GM18517 (cell line): Measurements from ENCODE around the gene QSER1.
"Not testable (repeated sequence)": the region's sequence is repeated elsewhere in the genome, so short reads cannot be mapped to it uniquely, and the experiment has no call there.

Source experiments
- ATAC-seq: cut with Tn5 transposase; IDR thresholded peaks from one replicate; pipeline ENCODE4 v1.9.1; 2021; ENCODE audit warnings: mild to moderate bottlenecking, moderate library complexity; ENCODE audit not compliant: unreplicated experiment

The QSER1 gene

GRCh38 chr11:32932196-32932595 is 39.6 kb downstream of the QSER1 start:
- ATAC-seq, result no peak

GRCh38 chr11:32935462-32936029 is 42.9 kb downstream of the QSER1 start:
- ATAC-seq, result no peak

- ATAC-seq, result not testable (repeated sequence)
Observed at GRCh38 chr11:32936178-32936577, 43.6 kb downstream of the QSER1 start.

- ATAC-seq, result not testable (repeated sequence)
Observed at GRCh38 chr11:32937283-32937682, 44.7 kb downstream of the QSER1 start.

GRCh38 chr11:32939046-32939445 is 46.4 kb downstream of the QSER1 start:
- ATAC-seq, result peak; percentile 52

- no peak for ATAC-seq
Observed at GRCh38 chr11:32939866-32940265, 47.3 kb downstream of the QSER1 start.

GRCh38 chr11:32940865-32941264 is 48.3 kb downstream of the QSER1 start:
- ATAC-seq, result no peak

GRCh38 chr11:32947978-32948377 is 55.4 kb downstream of the QSER1 start:
- no peak for ATAC-seq

- ATAC-seq, result no peak
Observed at GRCh38 chr11:32949739-32950138, 57.1 kb downstream of the QSER1 start.

GRCh38 chr11:32952421-32952820 is 59.8 kb downstream of the QSER1 start:
- ATAC-seq, result no peak

GRCh38 chr11:32953700-32954099 is 61.1 kb downstream of the QSER1 start:
- no peak for ATAC-seq

GRCh38 chr11:32960553-32961164 is 68.0 kb downstream of the QSER1 start:
- no peak for ATAC-seq

GRCh38 chr11:32962016-32962415 is 69.4 kb downstream of the QSER1 start:
- ATAC-seq, result no peak

- no peak for ATAC-seq
Observed at GRCh38 chr11:32963721-32964120, 71.1 kb downstream of the QSER1 start.

GRCh38 chr11:32968541-32968940 is 75.9 kb downstream of the QSER1 start:
- no peak for ATAC-seq

- not testable (repeated sequence) for ATAC-seq
Observed at GRCh38 chr11:32972233-32972632, 79.6 kb downstream of the QSER1 start.

GRCh38 chr11:32972781-32973180 is 80.2 kb downstream of the QSER1 start:
- no peak for ATAC-seq

GRCh38 chr11:32982626-32983025 is 90.0 kb downstream of the QSER1 start:
- no peak for ATAC-seq

GRCh38 chr11:32983506-32983905 is 90.9 kb downstream of the QSER1 start:
- no peak for ATAC-seq

- ATAC-seq, result no peak
Observed at GRCh38 chr11:32985600-32985999, 93.0 kb downstream of the QSER1 start.

GRCh38 chr11:32987851-32988250 is 95.2 kb downstream of the QSER1 start:
- no peak for ATAC-seq

- no peak for ATAC-seq
Observed at GRCh38 chr11:32990481-32990880, 97.9 kb downstream of the QSER1 start.

GRCh38 chr11:32991427-32991826 is 98.8 kb downstream of the QSER1 start:
- no peak for ATAC-seq
